NCI-H1105 (cell line): ENCODE measurements around the gene KIRREL2.
"Not testable (repeated sequence)": the region's sequence is repeated elsewhere in the genome, so short reads cannot be mapped to it uniquely, and the experiment has no call there.

Experiments used
- DNase-seq: peaks from one replicate; lab custom pipeline; 2025; lab: John Stamatoyannopoulos, UW

Gene KIRREL2

GRCh38 chr19:35869327-35870123 lies 12.8 kb downstream of the KIRREL2 start:
- DNase-seq = peak; percentile 94

GRCh38 chr19:35870124-35870736 lies 13.5 kb downstream of the KIRREL2 start:
- DNase-seq = not testable (repeated sequence)

- DNase-seq = no peak
Observed at GRCh38 chr19:35870798-35871197, 14.1 kb downstream of the KIRREL2 start.

GRCh38 chr19:35871611-35872010 lies 14.9 kb downstream of the KIRREL2 start:
- DNase-seq = no peak

GRCh38 chr19:35872180-35872579 lies 15.5 kb downstream of the KIRREL2 start:
- no peak for DNase-seq

- no peak for DNase-seq
Observed at GRCh38 chr19:35874392-35874930, 17.8 kb downstream of the KIRREL2 start.

GRCh38 chr19:35879068-35879467 lies 22.4 kb downstream of the KIRREL2 start:
- DNase-seq = no peak

GRCh38 chr19:35879770-35880317 lies 23.1 kb downstream of the KIRREL2 start:
- DNase-seq = peak; percentile 16

- DNase-seq = peak; percentile 14
Observed at GRCh38 chr19:35882114-35882832, 25.6 kb downstream of the KIRREL2 start.

GRCh38 chr19:35883882-35884281 lies 27.2 kb downstream of the KIRREL2 start:
- DNase-seq = no peak

GRCh38 chr19:35885225-35885738 lies 28.6 kb downstream of the KIRREL2 start:
- no peak for DNase-seq

GRCh38 chr19:35885904-35886303 lies 29.2 kb downstream of the KIRREL2 start:
- DNase-seq = no peak

- no peak for DNase-seq
Observed at GRCh38 chr19:35887197-35887596, 30.5 kb downstream of the KIRREL2 start.

GRCh38 chr19:35888398-35888797 lies 31.7 kb downstream of the KIRREL2 start:
- no peak for DNase-seq

- no peak for DNase-seq
Observed at GRCh38 chr19:35889370-35890112, 32.8 kb downstream of the KIRREL2 start.

GRCh38 chr19:35890113-35890650 lies 33.5 kb downstream of the KIRREL2 start:
- no peak for DNase-seq

- not testable (repeated sequence) for DNase-seq
Observed at GRCh38 chr19:35891819-35892218, 35.1 kb downstream of the KIRREL2 start.

- DNase-seq = no peak
Observed at GRCh38 chr19:35894342-35894741, 37.6 kb downstream of the KIRREL2 start.

- no peak for DNase-seq
Observed at GRCh38 chr19:35895911-35896642, 39.4 kb downstream of the KIRREL2 start.

GRCh38 chr19:35896643-35897040 lies 39.9 kb downstream of the KIRREL2 start:
- DNase-seq = no peak
